ENCODE data around the gene FREM1. TPM values are rescaled to one million over a fixed set of nuclear protein-coding genes. Genes with fewer than 3 reads are reported as not detected.

The FREM1 gene
- polyA plus RNA-seq, 1 donor = 20.2 TPM

- no peak for DNase-seq
These were observed 818 bp upstream of the FREM1 start for GRCh38 chr9:14911046-14911445.

GRCh38 chr9:14909601-14909960, 647 bp downstream of the FREM1 start:
- DNase-seq = no peak

DNA sequence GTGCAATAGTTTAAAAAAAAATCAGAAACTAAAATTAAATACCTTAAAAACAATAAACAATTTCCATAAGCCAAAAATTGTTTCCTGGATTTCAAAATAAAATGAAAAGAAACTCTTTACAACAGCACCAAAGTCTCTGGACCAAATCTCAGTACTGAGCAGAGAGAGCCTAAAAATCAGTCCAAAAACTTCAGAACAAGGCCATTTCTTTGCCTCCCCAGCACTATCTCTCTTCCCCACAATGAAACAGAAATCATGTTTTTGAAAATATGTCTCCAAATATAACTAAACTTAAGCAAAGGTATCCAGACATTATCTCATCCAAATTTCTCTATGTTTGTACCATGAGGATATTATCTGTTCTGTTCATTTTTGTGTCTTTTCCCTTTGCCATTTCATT, 1.0 kb downstream of the FREM1 start:
- peak; percentile 35 for DNase-seq

- DNase-seq = no peak
These were observed 1.7 kb downstream of the FREM1 start for GRCh38 chr9:14908295-14909180.

GRCh38 chr9:14907696-14908095, 2.5 kb downstream of the FREM1 start:
- no peak for DNase-seq

DNA sequence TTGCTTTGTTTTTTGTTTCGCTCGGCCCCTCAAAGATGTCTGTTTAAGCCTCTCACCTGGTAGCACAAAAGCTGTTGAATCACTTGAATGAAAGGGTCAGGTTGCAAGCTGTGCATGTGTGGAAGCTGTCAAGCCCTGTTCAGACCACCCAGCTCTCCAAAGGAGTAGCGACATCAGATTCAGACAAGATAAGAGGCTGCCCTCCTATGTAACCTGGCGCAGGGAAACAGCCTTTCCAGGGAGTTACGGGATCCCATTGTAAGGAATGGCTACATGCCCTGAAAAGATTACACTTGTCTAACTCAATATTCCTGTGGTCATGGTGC, 2.9 kb downstream of the FREM1 start:
- DNase-seq = no peak

- DNase-seq = no peak
These were observed 3.4 kb downstream of the FREM1 start for GRCh38 chr9:14906644-14907359.

- no peak for DNase-seq
These were observed 4.2 kb downstream of the FREM1 start for GRCh38 chr9:14906000-14906399.

- no peak for DNase-seq
These were observed 7.2 kb downstream of the FREM1 start for GRCh38 chr9:14903040-14903439.

GRCh38 chr9:14902561-14902960, 7.7 kb downstream of the FREM1 start:
- no peak for DNase-seq

DNA sequence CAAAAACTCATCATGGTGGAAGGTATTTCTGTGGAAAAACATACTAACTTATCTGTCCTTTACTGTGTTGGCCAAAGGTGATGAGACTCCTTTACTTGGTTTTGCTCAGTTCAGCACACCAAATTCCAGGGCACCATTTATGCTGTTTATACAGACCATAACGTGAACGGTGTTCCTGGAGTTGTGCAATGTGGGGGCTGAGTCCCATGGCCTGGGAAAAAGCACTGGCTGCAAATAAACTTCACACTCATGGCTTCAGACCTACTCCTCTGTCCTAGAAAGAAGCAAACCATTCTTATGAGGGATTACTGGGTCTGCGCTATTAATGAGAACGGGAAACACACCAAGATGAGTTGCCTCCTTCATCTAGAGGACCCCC, 10.4 kb downstream of the FREM1 start:
- DNase-seq = no peak

DNA sequence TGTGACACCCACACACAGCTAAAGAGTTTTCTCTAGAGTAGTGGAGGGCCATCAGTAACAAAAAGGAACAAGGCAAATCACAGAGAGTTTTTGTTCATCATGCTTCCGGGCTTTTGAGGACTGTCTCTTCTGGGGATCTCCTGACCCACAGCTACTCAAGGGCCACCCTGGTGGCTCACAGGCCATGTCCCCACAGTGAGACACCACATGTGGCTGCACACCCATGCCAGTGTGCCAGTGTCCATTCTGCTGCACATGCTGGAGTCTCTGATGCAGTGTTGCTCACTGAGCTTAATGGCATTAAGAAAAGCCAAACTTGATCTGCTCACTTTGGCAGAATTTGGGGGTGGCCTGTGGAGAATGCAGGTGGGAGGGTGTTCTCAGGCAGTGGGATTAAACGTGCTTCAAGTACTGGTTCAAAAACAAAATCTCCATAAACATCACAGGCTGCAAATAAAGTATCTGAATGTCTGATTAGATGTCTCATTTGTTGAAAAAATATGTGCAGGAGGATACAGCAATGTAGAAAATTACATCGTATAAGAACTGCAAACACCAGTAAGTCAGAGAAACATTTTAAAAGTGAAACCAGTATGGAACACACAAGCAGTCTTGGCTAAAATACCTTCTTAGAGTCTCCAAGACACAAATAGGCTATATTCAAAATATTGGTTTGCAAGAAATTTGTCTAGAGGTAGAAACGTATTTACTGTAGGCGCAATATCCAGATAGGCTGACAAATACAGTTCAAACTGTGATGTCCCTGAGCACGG, 11.0 kb downstream of the FREM1 start:
- DNase-seq = no peak

DNA sequence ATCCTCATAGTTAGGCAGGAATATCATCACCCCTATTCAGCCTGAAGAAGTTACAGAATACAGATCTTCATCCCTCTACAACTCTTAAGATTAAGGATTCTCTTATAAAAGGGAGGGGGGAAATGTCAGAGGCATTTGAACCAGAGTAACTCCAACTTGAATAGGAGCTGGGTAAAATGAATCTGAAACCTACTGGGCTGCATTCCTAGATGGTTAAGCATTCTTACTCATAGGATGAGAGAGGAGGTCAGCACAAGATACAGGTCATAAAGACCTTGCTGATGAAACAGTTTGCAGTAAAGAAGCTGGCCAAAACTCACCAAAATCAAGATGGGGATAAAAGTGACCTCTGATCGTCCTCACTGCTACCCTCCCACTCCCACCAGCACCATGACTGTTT, 14.4 kb downstream of the FREM1 start:
- DNase-seq = no peak

GRCh38 chr9:14893280-14893679, 16.9 kb downstream of the FREM1 start:
- DNase-seq = no peak

GRCh38 chr9:14891332-14891731, 18.9 kb downstream of the FREM1 start:
- no peak for DNase-seq

- DNase-seq = no peak
These were observed 20.8 kb downstream of the FREM1 start for GRCh38 chr9:14889451-14889850.

- no peak for DNase-seq
These were observed 21.4 kb downstream of the FREM1 start for GRCh38 chr9:14888875-14889274.

- no peak for DNase-seq
These were observed 22.0 kb downstream of the FREM1 start for GRCh38 chr9:14888272-14888671.

DNA sequence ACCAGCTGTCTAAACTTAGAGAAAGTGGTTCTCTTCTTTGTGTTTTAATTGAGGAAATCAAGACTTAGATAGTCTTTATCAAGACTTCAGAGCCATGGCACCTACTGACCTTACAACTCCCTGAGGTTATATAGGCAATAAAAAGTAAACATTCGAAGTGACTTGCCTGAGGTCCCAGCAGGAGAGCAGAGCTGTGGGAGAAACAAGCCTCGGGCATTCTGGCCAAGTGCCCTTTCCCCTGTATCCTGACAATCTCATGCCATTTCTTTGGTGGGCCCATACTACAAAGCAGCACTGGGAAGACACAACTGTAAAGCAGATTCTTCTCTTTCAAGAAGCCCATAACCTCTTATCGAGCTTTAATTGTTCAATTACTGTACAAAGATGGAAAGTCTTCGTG, 23.1 kb downstream of the FREM1 start:
- no peak for DNase-seq

GRCh38 chr9:14883310-14883944, 26.8 kb downstream of the FREM1 start:
- no peak for DNase-seq

DNA sequence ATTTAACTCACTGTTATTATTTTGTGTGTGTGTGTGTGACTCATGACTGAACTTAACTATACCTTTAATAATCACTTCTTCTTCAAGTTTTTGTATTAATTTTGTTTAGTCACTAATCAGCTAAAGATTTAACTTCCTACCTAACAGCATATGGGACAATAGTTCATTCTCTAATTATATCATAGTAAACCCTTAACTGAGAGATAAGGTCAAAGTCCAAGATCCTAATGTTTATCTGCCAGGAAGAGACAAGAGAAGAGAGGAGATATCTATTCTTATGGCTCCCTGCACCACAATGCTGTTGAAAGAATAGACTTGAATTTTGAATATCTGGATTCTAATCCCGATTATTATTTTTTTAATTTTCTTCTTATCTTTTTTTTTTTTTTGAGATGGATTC, 28.1 kb downstream of the FREM1 start:
- DNase-seq = no peak

DNA sequence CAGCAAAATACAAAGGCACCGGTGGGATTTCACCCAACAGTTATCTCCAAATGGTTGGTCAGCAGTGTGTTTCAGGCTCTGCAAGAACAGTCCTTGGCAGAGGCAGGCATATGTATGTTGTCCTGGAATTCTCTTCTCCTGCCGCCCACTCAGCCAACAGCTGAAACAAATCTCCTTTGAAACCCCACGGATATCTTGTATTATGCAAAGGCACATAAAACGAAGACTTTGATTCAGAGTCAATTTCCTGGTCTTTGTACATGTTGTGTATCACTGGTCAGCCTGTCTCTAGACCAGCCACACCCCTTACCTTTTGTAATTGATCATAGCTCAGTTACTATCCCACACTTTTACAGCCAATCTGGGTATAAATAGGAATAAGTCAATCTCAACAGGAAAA, 29.2 kb downstream of the FREM1 start:
- DNase-seq = no peak

- DNase-seq = no peak
These were observed 40.1 kb downstream of the FREM1 start for GRCh38 chr9:14870090-14870489.
